ENCODE measurements around the gene RFX3. TPM values are rescaled to one million over a fixed set of nuclear protein-coding genes. Genes with fewer than 3 reads are reported as not detected.

RFX3 gene
- total RNA-seq, 1 donor from 2014 or later: 3.8 TPM

- TF ChIP-seq CTCF (IDR thresholded peaks at IDR 0.05; ENCODE audit: borderline replicate concordance): no peak
- no peak for DNase-seq
- H3K36me3 ChIP-seq: no peaks in the 10 kb centered on the region
- H3K4me1 ChIP-seq: peaks cover 13% of the 10 kb centered on the region
- peak overlapping the region; percentile 41 for H3K27ac ChIP-seq (replicated peaks)
- no peaks in the 10 kb centered on the region for H3K9me3 ChIP-seq (replicated peaks)
- H3K27me3 ChIP-seq (ENCODE audit: low read depth): no peaks in the 10 kb centered on the region
- H3K4me3 ChIP-seq: no peak overlapping the region
- intact Hi-C loops (cut with micrococcal nuclease): no loop called here
Observed at GRCh38 chr9:3508078-3508431, 17.7 kb downstream of the RFX3 start.

- TF ChIP-seq CTCF (IDR thresholded peaks at IDR 0.05; ENCODE audit: borderline replicate concordance): no peak
- Histone ChIP-seq H3K9me3 (replicated peaks) (no peaks in the 10 kb centered on the region), H3K36me3 (no peaks in the 10 kb centered on the region), H3K4me3 (no peak overlapping the region), H3K27ac (replicated peaks) (peak overlapping the region; percentile 41), H3K27me3 (ENCODE audit: low read depth) (no peaks in the 10 kb centered on the region), H3K4me1 (peaks cover 13% of the 10 kb centered on the region)
- DNase-seq: no peak
- intact Hi-C loops (cut with micrococcal nuclease): no loop called here
Observed at GRCh38 chr9:3507395-3508077, 18.3 kb downstream of the RFX3 start.

- Histone ChIP-seq H3K4me3 (no peak overlapping the region), H3K36me3 (no peaks in the 10 kb centered on the region), H3K27me3 (ENCODE audit: low read depth) (no peaks in the 10 kb centered on the region), H3K9me3 (replicated peaks) (no peaks in the 10 kb centered on the region), H3K27ac (replicated peaks) (no peak overlapping the region), H3K4me1 (peaks cover 7% of the 10 kb centered on the region)
- TF ChIP-seq CTCF (IDR thresholded peaks at IDR 0.05; ENCODE audit: borderline replicate concordance): no peak
- DNase-seq: no peak
- intact Hi-C loops (cut with micrococcal nuclease): no loop called here
Observed at GRCh38 chr9:3506164-3506563, 19.6 kb downstream of the RFX3 start.

- Histone ChIP-seq H3K36me3 (no peaks in the 10 kb centered on the region), H3K27ac (replicated peaks) (no peak overlapping the region), H3K27me3 (ENCODE audit: low read depth) (no peaks in the 10 kb centered on the region), H3K4me3 (no peak overlapping the region), H3K9me3 (replicated peaks) (no peaks in the 10 kb centered on the region), H3K4me1 (peaks cover 11% of the 10 kb centered on the region)
- no peak for DNase-seq
- intact Hi-C loops (cut with micrococcal nuclease): no loop called here
- no peak for TF ChIP-seq CTCF (IDR thresholded peaks at IDR 0.05; ENCODE audit: borderline replicate concordance)
Observed at GRCh38 chr9:3502560-3503398, 23.0 kb downstream of the RFX3 start.

GRCh38 chr9:3500044-3500443, 25.8 kb downstream of the RFX3 start:
- Histone ChIP-seq H3K4me3 (no peak overlapping the region), H3K9me3 (replicated peaks) (no peaks in the 10 kb centered on the region), H3K27ac (replicated peaks) (no peak overlapping the region), H3K4me1 (peaks cover 31% of the 10 kb centered on the region), H3K27me3 (ENCODE audit: low read depth) (no peaks in the 10 kb centered on the region), H3K36me3 (no peaks in the 10 kb centered on the region)
- intact Hi-C loops (cut with micrococcal nuclease): no loop called here
- TF ChIP-seq CTCF (IDR thresholded peaks at IDR 0.05; ENCODE audit: borderline replicate concordance): no peak
- no peak for DNase-seq

Measured in left ventricle myocardium inferior (tissue), 1 donor.